Measurements from ENCODE around the gene ARF5.

Gene ARF5

DNA sequence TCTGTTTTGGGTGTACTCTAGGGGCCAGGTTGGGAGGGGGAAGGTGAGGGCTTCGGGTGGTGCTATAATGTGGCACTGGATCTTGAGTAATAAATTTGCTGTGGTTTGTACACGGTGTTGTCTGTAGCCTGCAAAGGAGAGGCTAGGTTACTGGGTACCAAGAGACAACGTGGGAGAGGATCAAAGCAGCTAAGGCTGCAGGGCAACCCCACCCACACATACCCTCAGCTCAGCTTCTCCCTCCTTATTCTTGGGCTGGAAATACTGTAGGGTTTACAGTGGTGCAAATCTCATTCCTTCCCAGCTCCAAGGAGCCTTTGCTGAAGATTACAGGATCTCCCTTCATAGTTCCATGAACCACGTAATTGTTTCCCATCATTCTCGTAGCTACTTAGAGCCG is 3.4 kb downstream of the ARF5 start:
- H3K27ac ChIP-seq, result no peak overlapping the region
- H3K4me2 ChIP-seq (ENCODE audit: low read length), result no peak overlapping the region
- peaks cover 3% of the 10 kb centered on the region for H3K4me1 ChIP-seq
- no peaks in the 10 kb centered on the region for H3K79me2 ChIP-seq
- no peak overlapping the region for H3K9ac ChIP-seq
- no peaks in the 10 kb centered on the region for H3K27me3 ChIP-seq (ENCODE audit: control insufficient read depth, insufficient read depth, low read length)
- H2AFZ ChIP-seq, result no peak overlapping the region
- TF ChIP-seq, protein P1, sequence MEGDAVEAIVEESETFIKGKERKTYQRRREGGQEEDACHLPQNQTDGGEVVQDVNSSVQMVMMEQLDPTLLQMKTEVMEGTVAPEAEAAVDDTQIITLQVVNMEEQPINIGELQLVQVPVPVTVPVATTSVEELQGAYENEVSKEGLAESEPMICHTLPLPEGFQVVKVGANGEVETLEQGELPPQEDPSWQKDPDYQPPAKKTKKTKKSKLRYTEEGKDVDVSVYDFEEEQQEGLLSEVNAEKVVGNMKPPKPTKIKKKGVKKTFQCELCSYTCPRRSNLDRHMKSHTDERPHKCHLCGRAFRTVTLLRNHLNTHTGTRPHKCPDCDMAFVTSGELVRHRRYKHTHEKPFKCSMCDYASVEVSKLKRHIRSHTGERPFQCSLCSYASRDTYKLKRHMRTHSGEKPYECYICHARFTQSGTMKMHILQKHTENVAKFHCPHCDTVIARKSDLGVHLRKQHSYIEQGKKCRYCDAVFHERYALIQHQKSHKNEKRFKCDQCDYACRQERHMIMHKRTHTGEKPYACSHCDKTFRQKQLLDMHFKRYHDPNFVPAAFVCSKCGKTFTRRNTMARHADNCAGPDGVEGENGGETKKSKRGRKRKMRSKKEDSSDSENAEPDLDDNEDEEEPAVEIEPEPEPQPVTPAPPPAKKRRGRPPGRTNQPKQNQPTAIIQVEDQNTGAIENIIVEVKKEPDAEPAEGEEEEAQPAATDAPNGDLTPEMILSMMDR (IDR thresholded peaks at IDR 0.05), result no peak
- no peak overlapping the region for H3K4me3 ChIP-seq (ENCODE audit: low read depth, low read length)
- H3K9me3 ChIP-seq (ENCODE audit: control insufficient read depth, low read length), result no peaks in the 10 kb centered on the region
- H3K36me3 ChIP-seq (ENCODE audit: control insufficient read depth, insufficient read depth, low read length), result no peaks in the 10 kb centered on the region

DNA sequence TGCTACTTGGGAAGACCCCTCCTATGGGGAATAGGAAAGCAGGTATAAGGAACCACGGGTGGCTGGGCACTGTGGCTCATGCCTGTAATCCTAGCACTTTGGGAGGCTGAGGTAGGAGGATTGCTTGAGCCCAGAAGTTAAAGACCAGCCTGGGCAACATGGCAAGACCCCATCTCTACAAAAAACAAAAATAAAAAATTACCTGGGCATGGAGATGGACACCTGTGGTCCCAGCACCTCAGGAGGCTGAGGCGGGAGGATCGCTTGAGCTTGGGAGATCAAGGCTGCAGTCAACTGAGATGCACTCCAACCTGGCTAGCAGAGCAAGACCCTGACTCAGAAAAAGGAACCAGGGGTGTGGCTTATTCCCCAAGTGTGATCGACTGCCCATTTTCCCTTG is 4.3 kb downstream of the ARF5 start:
- no peak overlapping the region for H3K9ac ChIP-seq
- no peak overlapping the region for H3K4me2 ChIP-seq (ENCODE audit: low read length)
- no peak overlapping the region for H3K4me3 ChIP-seq (ENCODE audit: low read depth, low read length)
- no peaks in the 10 kb centered on the region for H3K27me3 ChIP-seq (ENCODE audit: control insufficient read depth, insufficient read depth, low read length)
- H3K4me1 ChIP-seq, result no peaks in the 10 kb centered on the region
- H3K79me2 ChIP-seq, result no peaks in the 10 kb centered on the region
- no peak overlapping the region for H3K27ac ChIP-seq
- no peaks in the 10 kb centered on the region for H3K9me3 ChIP-seq (ENCODE audit: control insufficient read depth, low read length)
- TF ChIP-seq, protein P1 (IDR thresholded peaks at IDR 0.05), result no peak
- H2AFZ ChIP-seq, result no peak overlapping the region
- no peaks in the 10 kb centered on the region for H3K36me3 ChIP-seq (ENCODE audit: control insufficient read depth, insufficient read depth, low read length)

DNA sequence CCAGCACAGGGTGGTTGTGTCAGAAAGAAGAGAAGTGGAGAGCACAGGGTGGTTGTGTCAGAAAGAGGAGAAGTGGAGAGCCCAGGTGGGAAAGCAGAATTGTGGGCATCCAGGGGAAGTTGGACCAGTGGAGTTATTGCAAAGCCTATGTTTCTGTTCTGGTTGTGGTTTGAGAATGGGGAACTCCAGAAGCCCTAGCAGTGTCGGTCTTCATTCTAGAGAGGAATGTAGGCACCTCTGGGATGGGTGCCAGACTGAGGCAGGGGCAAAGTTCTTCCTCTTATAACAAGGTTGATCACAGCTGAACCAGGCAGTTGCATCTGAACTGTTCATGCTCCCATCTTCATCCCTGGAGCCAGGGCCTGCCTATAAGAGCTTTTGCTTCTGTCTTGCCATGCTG is 6.3 kb downstream of the ARF5 start:
- Histone ChIP-seq H3K9ac (no peak overlapping the region), H3K27me3 (ENCODE audit: control insufficient read depth, insufficient read depth, low read length) (no peaks in the 10 kb centered on the region), H3K9me3 (ENCODE audit: control insufficient read depth, low read length) (no peaks in the 10 kb centered on the region), H2AFZ (no peak overlapping the region), H3K4me1 (no peaks in the 10 kb centered on the region), H3K27ac (no peak overlapping the region), H3K4me3 (ENCODE audit: low read depth, low read length) (no peak overlapping the region), H3K79me2 (no peaks in the 10 kb centered on the region), H3K4me2 (ENCODE audit: low read length) (no peak overlapping the region), H3K36me3 (ENCODE audit: control insufficient read depth, insufficient read depth, low read length) (no peaks in the 10 kb centered on the region)
- TF ChIP-seq, protein P1 (IDR thresholded peaks at IDR 0.05), result no peak

DNA sequence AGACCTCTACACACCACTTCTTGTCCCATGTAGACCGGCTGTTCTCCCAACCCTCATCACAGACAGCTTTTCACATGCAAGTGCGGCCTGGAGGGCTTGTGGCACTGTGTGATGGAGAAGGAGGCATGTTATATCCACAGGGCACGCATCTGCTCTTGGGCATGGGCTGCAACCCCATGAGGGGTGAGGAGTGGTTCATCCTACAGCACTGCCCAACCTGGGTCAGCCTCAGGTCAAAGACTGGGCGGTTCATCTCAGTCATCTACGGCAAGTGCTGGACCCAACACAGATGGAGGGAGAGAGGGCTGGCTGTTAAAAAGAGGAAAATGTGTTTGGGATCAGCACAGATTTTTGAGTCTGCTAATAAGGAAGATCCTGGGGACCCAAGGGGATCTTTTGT is 7.5 kb downstream of the ARF5 start:
- H3K4me1 ChIP-seq, result no peaks in the 10 kb centered on the region
- no peak overlapping the region for H3K4me2 ChIP-seq (ENCODE audit: low read length)
- TF ChIP-seq, protein P1 (IDR thresholded peaks at IDR 0.05), result no peak
- no peak overlapping the region for H3K9ac ChIP-seq
- H3K4me3 ChIP-seq (ENCODE audit: low read depth, low read length), result no peak overlapping the region
- H3K27ac ChIP-seq, result no peak overlapping the region
- no peaks in the 10 kb centered on the region for H3K9me3 ChIP-seq (ENCODE audit: control insufficient read depth, low read length)
- no peaks in the 10 kb centered on the region for H3K27me3 ChIP-seq (ENCODE audit: control insufficient read depth, insufficient read depth, low read length)
- H3K79me2 ChIP-seq, result no peaks in the 10 kb centered on the region
- H3K36me3 ChIP-seq (ENCODE audit: control insufficient read depth, insufficient read depth, low read length), result no peaks in the 10 kb centered on the region
- H2AFZ ChIP-seq, result no peak overlapping the region

DNA sequence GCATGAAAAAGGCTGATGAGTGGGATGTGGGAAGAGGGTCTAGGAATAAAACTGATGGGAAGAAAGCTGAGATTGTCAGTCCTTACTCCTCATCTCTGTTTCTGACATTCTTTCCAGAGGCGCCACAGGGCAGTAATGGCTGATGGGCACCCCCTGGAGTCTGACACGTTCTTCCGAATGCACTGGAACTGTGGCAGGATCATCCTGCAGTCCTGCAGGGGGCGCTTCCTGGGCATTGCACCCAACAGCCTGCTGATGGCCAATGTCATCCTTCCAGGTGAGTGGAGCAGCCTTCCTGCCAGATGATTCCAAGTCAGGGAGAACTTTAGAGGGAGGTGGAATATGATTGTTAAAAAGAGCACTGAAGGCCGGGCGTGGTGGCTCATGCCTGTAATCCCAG is 10.1 kb downstream of the ARF5 start:
- Histone ChIP-seq H2AFZ (no peak overlapping the region), H3K27me3 (ENCODE audit: control insufficient read depth, insufficient read depth, low read length) (no peaks in the 10 kb centered on the region), H3K9me3 (ENCODE audit: control insufficient read depth, low read length) (no peaks in the 10 kb centered on the region), H3K4me1 (no peaks in the 10 kb centered on the region), H3K4me3 (ENCODE audit: low read depth, low read length) (no peak overlapping the region), H3K4me2 (ENCODE audit: low read length) (no peak overlapping the region), H3K9ac (no peak overlapping the region), H3K36me3 (ENCODE audit: control insufficient read depth, insufficient read depth, low read length) (no peaks in the 10 kb centered on the region), H3K79me2 (no peaks in the 10 kb centered on the region), H3K27ac (no peak overlapping the region)
- TF ChIP-seq, protein P1 (IDR thresholded peaks at IDR 0.05), result no peak

All from parathyroid adenoma (tissue), 2 donors.